SH-SY5Y (cell line): Measurements from ENCODE around the gene TEX13D.

Experiments used
- GATA2 ChIP-seq: IDR thresholded peaks from 2 replicates; pipeline ENCODE4 v1.6.1; 2011; ENCODE audit warnings: mild to moderate bottlenecking, low read depth, low read length
- GATA3 ChIP-seq: IDR thresholded peaks from 2 replicates; pipeline ENCODE4 v1.6.1; 2011; ENCODE audit warnings: low read depth, mild to moderate bottlenecking, low read length, moderate library complexity

DNA sequence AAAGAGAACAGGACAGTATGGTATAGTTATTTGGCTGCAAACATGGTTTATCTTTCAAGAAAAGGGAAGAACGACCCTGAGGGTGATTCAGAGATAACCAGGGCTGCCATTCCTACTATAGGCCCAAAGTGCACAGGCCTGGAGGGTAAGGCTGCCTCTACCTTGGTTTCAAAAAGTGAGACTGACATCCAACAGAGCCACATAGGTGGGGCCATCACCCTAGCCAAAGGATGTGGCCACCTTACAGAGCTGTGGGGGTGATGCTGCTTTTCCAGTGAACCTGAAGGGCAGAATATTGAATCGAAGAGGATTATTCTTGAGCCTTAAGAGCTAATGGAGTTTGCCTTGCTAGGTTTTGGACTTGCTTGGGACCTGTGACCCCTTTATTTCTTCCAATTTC lies 29.6 kb downstream of the TEX13D start:
- TF ChIP-seq GATA2 (no peak), GATA3 (no peak)
